NK-92 (cell line): ENCODE data around the gene PARVB.

ENCODE experiments used
- DNase-seq: peaks from one replicate; lab custom pipeline; 2025; ENCODE audit not compliant: unreplicated experiment; lab: John Stamatoyannopoulos, UW

The PARVB gene

DNA sequence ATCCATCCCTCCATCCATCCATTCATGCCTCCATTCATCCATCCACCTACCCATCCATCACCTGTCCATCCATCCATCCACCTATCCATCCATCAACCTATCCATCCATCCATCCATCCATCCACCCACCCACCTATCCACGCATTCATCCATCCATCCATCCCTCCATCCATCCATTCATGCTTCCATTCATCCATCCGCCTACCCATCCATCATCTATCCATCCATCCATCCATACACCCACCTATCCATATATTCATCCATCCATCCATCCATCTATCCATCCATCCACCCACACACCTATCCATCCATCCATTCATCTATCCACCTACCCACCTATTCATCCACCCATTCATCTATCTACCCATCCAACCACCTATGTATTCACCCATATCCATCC is 170.5 kb downstream of the PARVB start:
- DNase-seq, result no peak

DNA sequence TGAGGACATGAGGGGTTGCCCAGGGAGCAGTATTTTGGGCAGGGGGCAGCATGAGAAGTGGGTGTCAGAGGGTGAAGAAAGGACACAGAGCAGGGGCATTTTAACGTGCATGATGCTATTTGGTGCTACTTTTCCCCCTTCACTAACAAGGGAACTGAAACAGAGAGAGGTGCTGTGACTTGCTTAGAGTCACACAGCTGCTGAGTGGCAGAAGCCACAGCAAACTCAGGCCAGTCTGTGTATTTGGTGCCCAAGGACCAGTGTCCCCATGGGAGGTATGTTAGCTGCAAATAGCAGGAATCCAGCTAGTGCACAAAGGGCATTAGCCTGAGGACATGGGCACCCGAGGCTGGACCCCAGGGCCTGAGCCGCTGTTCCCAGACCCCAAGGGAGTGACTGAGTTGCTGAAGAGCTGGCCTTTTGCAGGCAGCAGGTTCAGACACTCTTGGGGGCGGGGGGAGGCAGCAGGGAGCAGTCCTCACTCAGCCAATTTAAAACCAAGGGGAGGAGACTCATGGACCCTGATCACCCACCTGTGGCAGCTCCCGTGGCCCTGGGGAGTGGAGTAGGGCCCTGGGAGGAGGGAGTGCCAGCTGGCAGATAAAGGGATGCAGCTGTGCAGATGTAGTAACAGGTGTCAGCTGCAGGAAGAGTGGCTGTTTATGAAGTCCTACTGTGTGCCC is 171.2 kb downstream of the PARVB start:
- no peak for DNase-seq

DNA sequence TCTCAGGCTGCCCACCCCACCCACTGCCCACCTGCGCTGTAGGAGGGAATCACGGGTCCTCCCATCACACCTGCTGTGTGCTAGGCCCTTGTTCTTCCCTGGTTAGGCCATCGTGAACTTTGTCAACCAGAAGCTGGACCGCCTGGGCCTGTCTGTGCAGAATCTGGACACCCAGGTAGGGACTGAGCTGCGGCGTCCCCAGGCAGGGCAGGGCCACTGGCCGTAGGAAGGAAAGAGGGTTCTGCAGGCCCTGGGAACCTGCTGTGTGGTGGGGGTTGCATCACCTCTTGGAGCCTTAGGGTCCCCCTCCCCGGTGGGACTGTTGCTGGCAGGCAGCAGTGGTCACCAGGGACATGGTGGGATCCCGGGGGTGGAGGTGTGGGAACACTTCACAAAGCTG is 172.1 kb downstream of the PARVB start:
- DNase-seq, result no peak

DNA sequence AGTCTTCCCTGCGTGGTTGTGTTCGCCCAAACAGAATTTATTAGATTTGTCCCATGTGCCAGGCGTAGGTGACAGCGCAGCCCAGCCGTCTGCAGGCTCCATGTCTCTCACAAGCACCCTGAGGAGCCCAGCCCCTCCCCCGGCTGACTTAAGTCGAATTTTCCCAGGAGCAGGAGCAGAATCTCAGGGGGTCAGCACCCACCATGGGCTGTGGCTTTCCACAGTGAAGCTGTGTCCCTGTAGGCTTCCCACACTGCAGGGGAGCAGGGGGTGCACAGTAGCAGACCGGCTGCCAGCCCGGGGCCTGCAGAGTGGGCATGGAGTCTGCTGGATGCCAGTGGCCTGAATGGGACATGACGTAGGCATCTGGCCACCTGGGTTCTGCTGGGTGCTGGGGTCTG is 172.6 kb downstream of the PARVB start:
- DNase-seq, result no peak

DNA sequence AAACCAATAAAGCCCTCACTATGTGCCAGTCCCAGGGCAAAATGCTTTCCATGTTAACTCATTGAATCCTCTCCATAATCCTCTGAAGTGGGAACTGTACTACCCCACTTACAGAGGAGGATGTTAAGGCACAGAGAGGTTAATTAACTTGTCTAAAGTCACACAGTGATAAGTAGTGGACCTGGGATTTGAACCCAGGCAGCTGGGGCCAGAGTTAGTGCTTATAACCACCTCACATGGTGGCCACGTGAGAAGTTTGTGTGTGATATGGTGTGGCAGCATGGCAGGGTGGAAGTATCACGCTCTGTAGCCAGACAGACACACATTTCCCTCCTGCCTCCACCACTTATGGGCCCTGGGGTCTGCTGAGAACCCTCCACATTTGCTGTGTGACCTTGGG is 173.2 kb downstream of the PARVB start:
- DNase-seq, result no peak

DNA sequence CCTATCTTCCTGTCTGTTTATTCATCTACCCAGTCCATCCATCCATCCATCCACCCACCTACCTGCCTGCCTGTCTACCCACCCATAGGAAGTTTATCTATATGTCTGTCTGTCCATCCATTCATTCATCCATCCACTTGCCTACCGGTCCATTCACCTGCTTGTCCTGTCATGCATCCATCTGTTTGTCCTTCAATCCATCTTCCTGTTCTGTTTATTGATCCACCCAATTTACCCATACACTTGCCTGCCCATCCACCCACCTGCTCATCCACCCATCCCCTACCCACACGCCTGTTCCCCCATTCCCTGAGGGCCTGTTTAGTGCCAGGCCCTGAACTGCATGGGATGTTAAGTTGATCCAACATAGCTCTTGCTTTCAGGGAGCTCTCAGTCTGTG is 175.1 kb downstream of the PARVB start:
- DNase-seq, result no peak

DNA sequence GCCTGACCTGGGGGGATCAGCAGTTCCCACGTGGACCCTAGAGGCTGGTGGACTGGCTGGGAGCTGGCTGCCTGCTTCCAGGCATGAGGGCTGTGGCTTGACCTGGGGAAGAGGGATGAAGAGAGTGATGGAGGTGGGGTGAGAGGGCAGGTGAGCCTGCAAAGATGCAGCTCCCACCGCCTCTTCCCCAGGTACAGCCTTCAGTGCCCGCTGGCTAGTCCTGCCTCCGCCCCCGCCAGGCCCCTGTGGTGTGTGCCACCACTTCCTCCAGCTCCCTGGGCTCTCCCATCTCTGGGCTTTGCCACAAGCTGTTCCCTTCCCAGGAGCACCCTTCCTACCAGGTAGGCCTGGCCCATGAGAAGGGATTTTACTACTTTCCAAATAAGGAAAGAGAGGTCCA is 175.8 kb downstream of the PARVB start:
- no peak for DNase-seq

DNA sequence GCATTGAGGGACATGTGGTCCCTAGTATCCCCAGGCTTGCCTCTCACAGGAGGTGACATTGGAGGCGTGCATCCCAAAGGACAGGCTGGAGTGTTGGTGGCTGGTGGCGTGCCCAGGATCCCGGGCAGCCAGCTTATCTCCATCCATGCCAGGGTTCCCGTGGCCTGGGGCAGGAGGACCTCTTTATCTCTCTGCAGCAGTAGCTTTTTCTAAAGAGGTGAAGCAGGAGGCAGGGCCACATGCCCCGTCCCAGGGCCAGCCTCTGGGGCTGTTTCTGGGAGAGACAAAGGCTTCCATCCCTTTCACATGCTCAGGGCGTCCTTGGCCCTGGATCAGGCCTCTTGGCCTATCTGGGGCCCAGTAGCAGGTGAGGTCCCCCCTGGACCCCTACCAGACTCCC is 176.3 kb downstream of the PARVB start:
- no peak for DNase-seq

DNA sequence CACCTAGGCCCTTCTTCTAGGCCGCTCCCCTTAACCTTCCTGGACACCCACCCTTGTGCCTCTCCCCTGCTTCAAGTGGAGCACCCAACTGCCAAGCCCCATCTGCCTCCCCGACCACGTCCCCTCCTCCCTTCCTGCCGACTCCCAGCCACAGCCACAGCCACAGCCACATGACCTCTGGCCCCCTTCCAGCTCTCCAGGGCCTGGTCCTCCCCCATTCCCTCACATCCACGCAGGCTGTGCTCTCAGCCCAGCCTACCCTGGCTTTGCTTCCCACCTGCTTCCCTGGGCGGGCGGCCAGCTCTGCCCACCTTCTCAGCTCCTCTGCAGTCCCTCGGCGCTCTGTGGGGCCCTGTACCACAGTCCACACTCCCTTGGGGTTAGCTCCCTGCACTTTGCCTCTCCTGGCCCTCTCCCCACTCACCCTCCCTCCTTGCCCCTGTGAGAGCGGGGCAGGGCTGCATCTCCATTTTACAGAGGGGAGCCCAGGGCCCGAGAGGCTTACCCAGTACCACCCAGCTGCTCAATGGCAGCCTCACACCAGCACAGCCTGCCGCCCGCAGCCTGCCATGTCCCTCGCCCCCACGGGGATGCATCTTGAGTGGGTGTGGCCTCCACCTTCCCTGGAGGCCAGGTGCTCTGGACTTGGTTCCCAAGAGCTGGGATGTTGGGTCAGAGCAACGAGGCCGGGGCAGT is 176.9 kb downstream of the PARVB start:
- DNase-seq, result no peak

DNA sequence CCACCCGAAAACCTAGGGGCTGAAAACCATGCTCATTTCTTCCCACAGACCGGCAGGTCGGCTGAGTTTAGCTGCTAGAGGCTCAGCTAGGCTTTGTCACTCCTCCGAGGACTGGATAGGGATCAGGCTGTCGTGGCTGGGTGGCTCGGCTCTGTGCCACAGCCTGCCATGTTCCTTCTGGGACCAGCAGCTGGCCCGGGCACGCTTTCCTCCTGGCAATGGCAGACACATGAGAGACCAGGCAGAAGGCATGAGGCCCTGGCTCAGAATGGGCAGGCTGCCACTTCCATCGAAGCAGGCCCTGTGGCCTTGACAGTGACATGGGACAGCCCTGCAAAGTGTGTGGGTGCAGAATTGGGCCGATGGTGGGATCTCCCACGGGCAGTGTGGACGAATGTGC is 177.6 kb downstream of the PARVB start:
- no peak for DNase-seq

DNA sequence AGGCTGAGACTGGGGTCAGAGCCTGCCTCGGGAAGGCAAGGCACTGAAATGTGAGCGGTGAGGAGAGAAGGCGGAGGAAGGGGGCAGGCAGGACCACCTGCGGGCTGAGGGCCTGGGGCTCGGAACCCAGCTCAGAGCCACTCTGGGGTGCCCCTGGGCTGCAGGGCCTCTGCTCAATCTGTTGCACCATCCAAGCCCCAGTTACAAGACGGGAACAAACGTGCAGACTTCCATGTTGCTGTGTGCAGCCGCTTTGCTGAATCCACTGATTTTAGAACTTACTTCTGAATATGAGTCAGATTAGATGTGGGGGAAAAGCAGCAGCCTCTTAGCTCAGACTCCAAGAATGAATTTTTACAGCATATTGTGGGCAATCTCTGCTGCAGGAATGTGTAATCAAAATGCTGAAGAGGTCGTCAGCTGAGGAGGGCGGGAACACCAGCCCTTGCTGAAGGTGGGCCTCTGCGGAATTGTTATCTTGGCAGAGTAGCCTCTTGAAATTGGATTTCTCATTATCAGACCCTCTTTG is 178.2 kb downstream of the PARVB start:
- DNase-seq, result no peak

DNA sequence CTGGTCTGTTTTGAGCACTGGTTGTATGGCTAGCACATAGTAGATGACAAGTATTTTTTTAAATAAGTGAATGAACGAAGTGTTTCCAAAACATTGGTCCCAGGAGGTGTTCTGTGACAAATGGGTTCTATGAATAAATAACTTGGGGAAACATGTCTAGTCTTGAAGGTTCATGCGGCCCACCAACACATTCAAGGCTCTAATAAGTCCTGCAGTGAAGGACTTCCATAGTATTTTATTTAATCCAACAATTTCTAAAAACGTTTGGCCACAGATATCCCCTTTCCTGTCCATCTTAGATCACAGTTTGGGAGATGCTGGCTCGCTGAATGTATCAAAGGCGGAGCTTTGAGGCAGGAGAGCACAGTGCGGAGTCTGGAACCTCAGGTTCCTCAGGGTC is 179.1 kb downstream of the PARVB start:
- no peak for DNase-seq

DNA sequence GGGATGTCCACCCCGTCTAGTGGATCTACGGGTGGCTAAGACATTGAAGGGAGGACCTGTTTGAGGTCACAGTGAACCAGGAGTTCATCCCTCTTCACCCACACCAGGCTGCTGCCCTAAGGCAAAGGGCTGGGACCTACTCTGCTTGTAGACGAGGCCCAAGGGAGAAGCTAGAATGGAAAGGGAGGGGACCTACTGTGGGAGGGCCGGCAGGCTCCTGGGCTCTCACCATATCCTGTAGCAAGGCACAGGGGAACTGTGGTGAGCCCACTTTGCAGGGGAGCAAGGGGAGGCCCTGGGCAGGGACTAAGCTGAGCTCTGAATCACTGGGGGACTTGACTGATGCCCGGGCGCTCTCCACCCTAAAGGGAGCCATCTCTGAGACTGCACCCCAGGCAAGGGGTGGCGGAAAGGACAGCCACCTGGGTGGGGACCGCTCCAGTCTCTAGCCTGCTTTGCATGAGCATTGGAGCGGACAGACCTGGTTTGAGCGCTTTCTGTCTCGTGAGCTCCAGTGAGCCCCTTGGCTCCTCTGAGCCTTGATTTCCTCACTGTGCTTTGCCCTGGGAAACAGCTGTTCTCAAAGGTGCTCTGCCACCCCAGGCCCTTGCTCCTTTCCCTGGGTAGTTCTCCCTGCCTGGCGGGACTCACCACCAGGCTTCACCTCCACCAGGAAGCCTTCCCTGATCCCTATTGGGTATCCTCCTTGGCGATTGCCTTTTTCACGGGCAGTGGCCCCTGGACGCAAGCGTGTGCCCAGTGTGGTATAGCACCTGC is 180.8 kb downstream of the PARVB start:
- no peak for DNase-seq

DNA sequence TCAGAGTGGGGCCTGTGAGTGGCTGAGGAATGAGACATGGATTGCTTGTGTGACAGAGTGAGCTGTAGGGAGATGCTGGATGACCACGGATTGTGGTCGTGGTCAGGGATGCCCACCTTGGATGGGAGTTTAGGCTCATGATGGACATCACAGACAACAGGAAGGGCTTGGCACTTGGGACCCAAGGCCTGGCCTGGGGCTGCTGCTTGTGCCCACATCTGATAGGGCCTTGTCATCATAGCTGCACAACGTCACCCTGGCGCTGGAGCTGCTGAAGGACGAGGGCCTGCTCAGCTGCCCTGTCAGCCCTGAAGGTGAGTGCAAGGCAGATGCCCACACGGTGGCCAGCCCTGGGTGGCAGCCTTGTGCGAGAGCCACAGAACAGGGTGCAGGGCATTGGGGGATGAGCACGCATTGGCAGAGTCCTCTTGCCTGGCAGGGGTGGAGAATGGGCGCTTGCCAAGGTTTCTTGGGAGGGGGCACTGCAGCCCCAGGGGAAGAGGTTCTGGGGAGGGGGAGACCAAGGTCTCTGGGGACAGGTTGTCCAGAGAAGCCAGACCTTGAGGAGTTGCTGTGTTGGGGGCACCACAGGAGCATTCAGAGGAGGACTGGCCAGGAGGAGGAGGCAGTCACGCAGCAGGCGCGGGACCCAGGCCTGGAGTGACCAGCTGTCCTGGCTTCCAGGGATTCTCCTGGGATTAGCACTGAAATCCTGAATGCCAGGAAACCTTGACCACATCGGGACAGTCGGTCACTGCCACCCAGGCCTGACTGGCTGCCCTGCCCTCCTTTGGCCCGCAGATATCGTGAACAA is 181.6 kb downstream of the PARVB start:
- DNase-seq, result no peak

DNA sequence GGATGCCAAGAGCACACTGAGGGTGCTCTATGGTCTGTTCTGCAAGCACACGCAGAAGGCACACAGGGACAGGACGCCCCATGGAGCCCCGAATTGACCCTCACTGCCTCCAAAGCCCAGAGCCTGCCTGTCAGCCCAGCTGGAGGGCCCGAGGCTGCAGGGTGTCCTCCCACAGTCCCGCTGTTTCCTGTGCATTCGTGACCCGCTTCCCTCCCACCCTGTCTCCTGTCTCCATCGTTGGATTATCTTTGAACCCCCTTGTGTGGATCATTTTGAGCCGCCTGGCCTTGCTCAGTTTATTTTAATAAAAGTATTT is 182.2 kb downstream of the PARVB start:
- no peak for DNase-seq

DNA sequence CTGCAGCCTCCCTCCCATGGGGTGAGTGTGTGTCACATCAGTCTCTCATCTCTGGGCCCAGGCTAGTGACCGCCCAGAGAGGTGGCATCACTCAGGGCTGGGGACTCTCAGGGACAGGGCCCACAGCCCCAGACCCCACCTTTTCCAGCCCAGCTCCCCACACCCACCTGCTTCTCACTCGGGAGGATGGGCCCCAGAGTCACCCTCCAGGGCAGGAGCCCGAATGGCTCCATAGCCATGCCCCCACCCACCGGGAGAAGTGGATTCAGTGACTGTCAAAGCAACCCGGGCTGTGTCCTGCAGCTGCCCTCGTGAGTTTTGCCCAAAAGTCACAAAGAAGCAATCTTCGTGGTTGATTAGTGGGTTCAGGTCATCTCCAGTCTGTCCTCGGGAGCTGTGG is 182.6 kb downstream of the PARVB start:
- DNase-seq, result no peak

DNA sequence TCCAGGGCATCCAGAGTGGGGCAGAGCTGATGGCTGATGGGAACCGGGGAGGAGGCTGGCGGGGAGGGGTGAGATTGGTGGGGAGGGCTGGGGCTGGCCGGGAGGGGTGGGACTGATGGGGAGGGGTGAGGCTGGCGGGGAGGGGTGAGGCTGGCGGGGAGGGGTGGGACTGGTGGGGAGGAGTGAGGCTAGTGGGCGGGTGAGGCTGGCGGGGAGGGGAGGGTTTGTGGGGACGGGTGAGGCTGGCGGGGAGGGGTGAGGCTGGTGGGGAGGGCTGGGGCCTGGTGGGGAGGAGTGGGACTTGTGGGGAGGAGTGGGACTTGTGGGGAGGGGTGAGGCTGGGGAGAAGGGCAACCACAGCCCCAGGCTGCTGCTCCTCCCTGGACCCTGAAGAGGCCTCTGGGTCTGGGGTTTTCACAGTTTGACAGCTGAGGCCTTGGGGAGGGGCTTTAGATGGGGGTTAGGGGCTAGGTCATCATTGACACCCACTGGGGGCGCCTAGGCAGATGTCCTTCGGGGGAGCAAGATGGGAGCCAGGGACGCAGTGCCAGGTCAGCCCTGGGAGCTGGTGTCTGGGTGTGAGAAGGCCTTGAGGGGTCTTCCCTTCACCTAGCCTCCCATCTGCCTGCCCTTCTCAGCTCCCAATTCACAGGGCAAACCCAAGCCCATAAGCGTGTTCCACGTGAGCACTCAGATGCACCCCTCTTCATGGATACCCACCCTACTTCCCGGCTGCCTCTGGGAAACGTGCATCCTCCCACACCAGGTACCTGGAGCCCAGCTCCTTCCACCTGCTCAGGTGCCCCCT is 183.3 kb downstream of the PARVB start:
- no peak for DNase-seq

DNA sequence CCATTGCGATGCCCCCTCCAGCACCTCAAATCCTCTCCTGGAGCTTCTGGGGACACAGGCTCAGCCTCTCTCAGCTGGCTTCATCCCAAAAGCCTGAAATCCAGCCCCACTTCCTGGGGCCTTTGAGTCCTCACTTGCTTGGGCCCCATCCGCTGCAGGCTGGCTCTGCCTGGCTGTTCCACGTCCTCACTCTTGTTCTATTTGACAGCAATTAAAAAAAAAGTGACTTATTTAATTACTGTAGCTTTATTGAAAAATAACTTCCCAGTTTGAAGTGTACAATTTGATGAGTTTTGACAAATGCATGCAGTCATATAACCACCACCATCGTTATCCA is 183.8 kb downstream of the PARVB start:
- no peak for DNase-seq

DNA sequence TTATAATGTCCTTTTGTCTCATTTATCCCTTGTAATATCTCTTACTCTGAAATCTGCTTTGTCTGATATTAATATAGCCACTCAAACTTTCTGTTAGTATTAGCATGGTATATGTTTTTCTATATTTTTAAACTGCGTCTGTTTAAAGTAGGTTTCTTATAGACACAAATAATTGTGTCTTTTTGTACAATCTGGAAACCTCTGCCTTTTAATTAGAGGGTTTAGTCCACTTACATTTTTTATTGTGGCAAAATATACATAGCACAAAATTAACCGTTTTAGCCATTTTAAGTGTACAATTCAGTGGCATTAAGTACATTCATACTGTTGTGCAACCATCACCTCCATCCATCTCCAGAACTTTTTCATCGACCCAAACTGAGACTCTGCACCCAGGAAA is 185.2 kb downstream of the PARVB start:
- DNase-seq, result no peak

DNA sequence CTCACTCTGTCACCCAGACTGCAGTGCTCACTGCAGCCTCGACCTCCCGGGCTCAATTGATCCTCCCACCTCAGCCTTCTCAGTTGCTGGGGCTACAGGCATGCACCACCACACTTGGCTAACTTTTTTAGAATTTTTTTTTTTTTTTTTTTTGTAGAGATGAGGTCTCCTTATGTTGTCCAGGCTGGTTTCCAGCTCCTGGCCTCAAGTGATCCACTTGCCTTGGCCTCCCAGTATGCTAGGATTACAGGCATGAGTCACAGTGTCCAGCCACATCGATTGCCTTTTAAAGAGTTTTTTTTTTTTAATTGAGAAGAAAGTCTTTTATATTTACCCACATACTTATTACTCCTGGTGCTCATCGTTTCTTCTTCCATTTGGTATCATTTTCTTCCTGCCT is 186.6 kb downstream of the PARVB start:
- no peak for DNase-seq
